ENCODE measurements around the gene IL1RAPL2.
"Not testable (repeated sequence)": the region's sequence is repeated elsewhere in the genome, so short reads cannot be mapped to it uniquely, and the experiment has no call there.

Gene IL1RAPL2

DNA sequence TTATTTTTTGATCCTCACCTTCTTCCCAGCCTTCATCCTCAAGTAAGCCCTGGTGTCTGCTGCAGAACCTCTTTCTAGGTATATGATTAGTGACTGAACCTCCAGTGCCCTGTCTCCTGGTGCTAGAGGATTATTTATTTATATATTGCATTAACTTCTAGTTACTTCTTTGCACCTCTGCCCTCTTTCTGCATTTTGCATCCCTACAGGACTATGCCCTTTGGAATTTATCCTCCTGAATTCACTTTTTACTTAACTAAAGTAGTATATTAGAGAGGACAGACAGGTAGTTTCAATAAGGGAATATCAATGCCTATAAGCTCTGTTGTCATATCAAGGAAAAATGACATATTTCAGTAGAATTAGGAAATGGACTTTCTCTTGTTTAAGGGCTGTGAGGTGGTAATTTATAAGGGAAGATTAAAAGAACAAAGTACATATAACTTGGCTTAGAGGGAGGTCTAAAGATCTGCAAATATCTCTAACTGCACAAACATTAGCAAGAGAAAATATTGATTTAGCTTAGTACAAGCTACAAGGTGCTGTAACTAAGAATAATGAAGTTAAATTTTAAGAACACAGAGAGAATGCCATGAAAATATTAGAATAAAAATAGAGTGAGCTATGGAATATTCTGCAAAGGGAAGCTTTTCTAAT lies 472.8 kb downstream of the IL1RAPL2 start:
- DNase-seq = no peak

DNA sequence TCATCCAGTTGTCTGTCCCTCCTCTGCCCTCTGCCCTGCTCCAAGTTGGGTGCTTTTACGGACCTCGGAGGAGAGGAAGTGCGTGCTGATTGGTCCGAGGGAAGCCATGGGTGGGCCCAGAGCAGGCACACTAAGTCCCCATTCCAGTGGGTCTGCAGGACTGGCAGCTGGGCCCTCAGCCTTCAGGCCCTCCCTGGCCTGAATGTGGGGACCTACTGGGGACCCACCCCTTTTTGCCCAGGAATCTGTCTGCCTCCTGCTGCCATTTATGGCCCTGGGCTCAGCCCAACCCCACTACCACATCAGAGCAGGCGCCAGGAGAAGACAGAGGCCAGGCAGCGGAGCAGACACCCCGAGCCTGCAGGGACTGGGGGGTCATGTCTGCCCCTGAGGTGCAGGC lies 484.9 kb downstream of the IL1RAPL2 start:
- DNase-seq = no peak

DNA sequence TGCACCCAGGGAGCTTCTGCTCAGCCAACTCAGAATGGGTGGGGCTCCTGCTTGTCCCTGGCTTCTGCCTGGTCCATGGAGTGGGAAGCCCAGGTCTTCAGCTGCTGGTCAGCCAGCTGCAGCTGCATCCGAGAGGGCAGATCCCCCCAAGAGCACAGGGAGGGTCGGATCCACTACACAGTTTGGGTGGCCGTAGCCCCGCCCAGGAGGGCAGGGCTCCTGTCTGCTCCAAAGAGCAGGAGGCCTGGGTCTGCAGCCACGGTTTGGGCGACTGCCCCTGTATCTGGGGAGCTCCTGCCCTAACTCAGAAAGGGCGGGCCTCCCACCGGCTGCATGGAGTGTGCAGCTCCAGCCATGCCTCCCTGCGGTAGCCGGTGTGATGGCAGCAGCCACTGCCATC lies 485.4 kb downstream of the IL1RAPL2 start:
- DNase-seq = no peak

DNA sequence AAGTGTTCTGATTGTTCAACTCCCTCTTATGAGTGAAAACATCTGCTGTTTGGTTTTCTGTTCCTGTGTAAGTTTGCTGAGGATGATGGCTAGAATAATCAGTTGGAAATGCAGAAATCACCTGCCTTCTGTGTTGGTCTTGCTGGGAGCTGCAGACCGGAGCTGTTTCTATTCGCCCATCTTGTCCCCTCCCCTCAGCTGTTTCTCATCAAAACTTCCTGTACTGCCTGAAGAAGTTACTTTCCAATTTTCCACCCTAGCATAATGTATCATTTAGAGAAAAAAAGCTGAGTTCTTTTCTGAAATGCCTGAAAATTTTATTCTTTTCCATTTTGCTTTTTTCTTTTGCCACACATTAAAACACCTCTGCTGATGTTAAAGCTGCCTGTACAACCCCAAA lies 486.9 kb downstream of the IL1RAPL2 start:
- no peak for DNase-seq

DNA sequence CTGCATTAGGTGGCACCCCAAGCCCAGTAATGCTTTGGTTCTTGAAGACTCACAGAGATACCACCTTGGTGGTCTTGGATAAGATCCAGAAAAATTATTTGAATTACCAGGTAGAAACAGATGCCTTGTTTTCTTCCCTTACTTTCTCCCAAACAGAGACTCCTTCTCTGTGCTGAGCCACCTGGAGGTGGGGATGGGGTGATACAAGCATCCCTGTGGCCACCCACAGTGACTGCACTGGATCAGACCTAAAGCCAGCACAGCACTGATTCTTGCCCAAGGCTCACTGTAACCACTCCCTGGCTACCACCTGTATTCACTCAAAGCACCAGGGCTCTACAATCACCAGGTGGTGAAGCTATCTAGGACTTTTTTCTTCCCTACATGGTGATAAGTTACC lies 497.7 kb downstream of the IL1RAPL2 start:
- no peak for DNase-seq

DNA sequence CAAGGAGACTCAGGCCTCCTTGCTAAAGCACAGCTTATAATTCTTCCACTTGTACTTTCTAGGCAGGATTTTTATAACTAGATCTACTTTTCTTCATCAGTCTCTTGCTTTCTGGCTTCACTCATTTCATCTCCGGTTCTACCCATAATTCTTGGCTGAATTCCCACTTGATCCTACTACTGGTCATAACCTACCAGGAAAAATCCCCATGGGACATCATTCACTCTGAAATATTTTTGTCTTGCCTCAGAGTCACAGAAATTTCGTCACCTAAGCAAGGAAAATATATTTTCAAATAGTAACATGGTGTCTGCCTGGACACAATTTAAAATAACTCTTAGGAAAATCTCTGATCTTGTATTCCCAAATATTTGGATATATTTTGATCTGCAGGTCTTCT lies 532.2 kb downstream of the IL1RAPL2 start:
- DNase-seq = no peak

DNA sequence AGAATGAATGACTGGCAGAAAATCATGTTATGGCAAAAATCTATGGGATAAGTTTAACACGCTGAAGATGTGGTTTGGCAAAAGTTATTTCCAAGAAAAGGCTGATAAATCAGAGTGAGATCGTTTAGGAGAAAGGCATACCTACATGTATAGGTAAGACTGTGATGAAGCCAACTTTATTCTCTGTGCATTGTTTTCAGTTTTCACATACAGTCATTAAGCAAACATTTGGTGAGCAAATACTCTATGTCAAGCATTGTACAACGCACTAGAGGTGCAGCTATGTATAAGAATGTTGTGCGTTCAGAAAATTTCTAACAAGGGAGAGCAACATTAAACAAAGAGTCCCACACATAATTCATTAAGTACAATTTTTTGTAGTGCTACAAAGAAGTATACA lies 532.8 kb downstream of the IL1RAPL2 start:
- DNase-seq = no peak

DNA sequence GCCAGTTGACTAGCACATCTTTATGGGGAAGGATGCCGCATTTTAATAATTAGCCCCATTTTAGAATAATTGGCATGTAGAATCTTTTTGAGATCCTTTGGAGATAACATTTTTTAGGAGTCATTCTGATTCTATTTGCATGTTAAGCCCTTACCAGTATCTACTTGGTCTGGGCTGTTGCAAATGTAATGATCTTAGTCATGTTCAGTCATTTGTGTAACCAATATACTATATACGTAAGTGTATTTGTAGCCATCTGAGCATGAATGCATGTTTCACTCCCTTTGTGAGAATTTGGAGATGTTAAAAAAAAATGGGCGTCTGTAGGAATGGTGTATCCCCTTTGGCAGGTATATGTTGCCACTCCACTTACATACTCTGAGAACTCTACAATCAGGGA lies 535.4 kb downstream of the IL1RAPL2 start:
- DNase-seq = no peak

DNA sequence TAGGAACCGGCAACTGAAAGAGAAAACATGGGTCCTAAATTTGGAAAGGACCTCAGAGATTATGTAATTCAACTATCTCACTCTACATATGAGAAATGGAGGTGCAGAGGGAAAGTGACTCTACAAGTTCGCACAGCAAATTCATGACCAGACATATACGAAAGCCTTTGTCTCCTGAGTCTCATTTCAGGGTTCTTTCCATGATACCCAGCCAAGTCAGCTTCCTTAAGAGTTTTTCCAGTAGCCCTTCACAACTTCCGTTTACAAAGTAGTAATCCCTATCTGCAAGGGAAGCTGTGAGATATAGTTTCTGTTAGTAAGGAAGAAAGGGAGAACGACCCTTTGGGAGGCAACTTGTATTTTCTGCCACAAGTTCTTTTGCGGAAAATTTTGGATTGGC lies 543.9 kb downstream of the IL1RAPL2 start:
- no peak for DNase-seq

DNA sequence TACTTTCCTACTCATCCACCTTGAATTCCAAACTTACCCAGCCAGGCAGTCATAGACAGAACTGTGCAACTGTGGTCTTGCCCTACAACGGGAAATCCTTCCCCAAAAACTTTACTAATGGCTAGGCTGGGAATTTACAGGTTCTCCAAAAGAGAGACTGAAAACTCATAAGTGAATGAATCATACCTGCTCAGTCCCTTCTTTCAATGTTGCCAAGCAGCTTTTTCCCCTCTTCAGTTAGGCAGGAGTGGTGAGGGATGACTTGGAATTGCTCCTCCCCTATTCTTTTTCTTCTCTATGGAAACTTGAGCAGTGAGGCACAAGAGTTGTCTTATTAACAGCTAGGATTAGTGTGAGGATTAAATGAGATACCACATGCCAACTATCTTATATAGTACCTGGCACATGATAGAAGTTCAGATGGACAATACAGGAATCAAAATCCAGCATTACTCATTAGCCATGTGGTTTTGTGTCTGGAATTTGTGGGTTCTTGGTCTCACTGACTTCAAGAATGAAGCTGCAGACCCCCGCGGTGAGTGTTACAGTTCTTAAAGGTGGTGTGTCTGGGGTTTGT lies 548.6 kb downstream of the IL1RAPL2 start:
- no peak for DNase-seq

DNA sequence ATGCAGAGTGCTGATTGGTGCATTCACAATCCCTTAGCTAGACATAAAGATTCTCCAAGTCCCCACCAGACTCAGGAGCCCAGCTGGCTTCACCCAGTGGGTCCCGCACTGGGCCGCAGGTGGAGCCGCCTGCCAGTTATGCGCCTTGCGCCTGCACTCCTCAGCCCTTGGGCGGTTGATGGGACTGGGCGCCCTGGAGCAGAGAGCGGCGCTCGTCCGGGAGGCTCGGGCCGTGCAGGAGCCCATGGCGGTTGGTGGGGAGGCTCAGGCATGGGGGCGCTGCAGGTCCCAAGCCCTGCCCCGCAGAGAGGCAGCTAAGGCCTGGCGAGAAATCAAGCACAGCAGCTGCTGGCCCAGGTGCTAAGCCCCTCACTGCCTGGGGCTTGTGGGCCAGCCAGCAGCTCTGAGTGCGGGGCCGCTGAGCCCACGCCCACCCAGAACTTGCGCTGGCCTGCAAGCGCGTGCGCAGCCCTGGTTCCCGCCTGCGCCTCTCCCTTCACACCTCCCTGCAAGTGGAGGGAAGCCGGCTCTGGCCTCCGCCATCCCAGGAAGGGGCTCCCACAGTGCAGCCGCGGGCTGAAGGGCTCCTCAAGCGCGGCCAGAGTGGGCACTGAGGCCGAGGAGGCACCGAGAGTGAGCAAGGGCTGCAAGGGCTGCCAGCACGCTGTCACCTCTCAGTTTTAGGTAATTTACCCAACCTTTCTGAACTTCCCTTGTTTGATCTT lies 549.8 kb downstream of the IL1RAPL2 start:
- not testable (repeated sequence) for DNase-seq

DNA sequence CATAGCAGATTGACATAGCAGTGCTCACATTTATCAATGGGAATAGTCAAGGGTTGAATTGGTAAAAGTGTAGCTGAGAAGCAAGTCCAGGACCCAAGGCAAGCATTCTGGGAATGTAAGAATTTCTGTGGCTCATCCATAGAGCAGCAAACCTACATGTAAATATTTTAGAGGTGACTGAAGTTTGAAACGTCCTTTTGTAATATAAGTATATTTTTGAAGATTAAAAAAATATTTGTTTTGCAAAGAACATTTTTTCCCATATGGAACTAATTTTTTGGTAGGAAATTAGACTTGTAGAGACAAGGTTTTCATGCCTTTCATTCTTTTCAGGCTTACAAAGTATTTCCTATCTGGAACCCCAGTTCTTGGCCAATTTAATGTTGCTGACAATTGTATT lies 550.5 kb downstream of the IL1RAPL2 start:
- no peak for DNase-seq

DNA sequence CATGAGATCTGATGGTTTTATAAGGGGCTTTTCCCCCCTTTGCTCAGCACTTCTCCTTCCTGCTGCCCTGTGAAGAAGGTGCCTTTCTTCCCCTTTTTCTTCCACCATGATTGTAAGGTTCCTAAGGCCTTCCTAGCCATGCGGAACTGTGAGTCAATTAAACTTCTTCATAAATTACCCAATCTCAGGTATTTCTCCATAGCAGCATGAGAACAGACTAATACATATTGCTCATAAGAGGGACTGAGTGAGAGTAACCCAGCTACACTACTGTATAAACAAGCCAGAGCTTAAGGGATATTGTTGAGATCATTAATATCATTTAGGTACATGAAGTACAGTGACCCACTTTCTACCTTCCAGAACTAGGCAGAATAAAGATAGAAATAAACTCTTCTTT lies 551.6 kb downstream of the IL1RAPL2 start:
- no peak for DNase-seq

DNA sequence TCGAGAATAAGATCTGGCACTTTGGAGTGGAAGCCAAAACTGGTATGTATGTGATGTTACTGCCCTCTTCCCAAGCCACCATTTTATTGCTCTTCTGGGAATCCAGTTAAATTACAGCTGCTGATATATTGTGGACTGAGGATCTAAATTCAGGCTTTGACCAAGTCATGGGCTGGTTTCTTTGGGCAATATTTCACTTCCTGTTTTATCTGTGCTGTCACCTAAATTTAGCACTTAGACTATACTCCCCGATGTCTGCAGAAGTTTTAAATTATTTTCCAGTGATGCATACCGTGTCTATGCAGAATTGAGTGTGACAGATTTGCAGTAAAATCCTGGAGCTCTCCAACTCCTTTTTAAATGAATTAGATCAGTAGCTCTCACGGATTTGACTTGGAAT lies 554.5 kb downstream of the IL1RAPL2 start:
- no peak for DNase-seq

DNA sequence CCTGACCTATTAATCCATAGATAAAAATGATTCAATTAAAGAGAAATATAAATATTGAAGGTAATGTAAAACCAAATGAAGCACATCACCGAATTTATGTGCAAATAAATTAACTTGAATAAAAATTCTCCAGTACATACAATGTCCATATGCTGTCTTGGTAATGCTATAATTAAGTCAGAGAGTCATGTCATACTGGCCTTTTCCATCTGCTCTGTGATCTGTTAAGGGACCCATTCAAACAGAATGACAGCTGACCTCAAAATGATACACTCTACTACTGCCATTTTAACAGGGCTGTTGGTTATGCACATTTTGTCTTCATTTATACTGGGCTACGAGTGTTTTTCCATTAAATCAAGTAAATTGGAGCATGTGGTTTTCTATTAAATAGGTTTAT lies 555.2 kb downstream of the IL1RAPL2 start:
- no peak for DNase-seq

DNA sequence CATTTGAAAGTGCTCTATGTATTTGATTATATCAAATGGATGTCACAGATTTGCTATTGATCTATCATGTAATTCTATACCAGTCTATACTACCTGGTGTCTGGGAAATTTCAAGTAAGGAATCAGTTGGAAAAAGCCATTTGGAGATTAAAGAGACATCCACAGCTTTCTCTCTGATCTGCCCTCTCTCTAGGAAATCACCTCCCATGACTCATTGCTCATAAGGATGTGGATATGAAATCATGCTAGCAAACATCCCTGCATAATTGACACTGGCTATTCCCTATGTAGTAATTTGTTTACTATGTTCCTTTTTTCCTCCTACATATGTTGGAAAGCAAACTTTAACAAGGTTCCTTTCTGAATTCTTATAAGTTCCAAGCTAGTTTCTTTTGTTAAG lies 560.2 kb downstream of the IL1RAPL2 start:
- DNase-seq = no peak

DNA sequence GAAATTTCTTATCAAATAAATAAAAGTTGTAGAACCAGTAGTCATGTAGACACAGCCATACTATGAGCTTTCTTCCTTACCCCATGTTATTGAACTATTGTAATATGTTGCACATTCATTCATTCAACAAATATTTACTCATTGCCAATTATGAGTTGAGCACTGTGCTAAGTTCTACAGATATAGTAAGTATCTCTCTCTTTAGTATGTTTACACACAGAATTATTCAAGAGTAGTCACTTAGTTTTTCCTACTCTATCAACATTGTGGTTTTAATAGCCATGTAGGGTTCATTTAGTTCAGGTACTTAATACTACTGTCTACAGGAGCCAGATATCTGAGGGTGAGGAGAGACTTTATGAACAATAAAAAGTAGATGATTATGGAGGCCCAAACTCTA lies 568.3 kb downstream of the IL1RAPL2 start:
- no peak for DNase-seq

DNA sequence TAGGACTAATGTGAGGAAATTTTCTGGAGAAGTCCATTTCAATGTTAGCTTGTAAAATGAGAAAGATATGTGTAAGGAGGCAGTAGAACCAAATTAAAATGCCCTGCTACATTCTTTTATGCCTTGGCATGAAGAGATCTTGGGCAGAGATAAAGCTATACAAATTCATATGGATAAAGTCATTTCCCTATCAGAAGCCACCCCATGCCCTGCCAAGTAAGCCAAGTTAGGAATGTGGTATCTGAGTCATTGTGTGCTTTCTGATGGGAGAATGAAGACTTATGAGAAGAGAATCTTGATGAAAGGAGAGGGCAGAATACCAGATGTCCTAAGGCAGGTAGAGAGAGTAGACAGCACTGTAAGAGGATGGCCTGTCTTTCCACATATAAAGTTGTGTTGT lies 570.8 kb downstream of the IL1RAPL2 start:
- no peak for DNase-seq

DNA sequence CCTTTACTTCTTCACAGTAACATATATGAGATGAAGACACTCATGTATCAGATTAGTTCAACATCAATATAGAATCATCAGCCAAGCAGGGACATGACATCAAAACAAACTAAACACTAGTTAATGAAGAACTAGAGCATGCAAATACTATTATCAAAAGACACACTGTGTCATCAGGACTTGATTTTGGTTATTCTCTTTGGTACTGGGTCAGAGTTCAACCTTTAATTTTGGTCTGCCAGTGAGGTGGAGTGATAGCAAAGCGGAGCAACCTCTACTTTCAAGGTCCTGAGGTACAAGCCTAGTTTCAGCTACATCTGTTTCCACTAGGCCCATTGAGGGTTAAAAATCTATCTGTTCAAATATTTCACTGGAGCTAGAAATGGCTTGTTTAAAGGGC lies 584.0 kb downstream of the IL1RAPL2 start:
- DNase-seq = no peak

DNA sequence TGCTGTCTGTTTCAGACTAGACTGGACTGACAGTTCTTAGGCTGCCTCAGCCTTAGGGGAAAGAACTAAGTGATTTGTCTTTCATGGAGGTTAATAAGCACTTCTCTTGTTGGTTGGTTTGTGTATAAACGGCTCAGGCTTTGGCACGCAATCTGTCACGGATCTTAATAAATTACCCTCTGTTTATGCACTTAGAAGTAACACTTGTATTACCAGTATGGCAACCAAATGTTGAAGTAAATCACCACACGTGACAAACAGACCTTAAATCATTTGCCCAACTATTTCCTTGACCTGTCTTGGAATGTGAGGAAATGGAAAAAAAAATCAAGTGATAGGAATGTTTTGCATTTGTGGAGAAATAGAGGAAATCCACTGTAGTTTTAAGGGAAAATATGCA lies 584.6 kb downstream of the IL1RAPL2 start:
- DNase-seq = no peak

DNA sequence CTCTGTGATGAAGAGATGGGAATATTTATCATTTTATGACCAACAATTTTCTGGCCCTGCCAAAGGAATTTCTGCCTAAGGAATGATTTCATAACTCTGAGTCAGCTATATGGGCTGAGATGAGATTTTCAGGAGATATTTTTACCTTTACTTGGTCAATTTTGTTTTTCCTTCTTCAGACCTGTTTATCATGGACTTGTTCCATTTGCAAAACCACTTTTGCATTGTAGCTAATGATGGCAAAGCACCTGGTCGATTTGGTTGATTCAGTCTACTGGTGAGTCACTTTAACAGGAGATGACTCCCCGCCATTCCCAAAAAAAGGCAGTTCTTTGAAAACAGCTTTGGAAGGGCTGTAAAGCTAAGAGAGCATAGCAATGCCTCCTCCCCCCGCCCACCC lies 601.2 kb downstream of the IL1RAPL2 start:
- DNase-seq = no peak

DNA sequence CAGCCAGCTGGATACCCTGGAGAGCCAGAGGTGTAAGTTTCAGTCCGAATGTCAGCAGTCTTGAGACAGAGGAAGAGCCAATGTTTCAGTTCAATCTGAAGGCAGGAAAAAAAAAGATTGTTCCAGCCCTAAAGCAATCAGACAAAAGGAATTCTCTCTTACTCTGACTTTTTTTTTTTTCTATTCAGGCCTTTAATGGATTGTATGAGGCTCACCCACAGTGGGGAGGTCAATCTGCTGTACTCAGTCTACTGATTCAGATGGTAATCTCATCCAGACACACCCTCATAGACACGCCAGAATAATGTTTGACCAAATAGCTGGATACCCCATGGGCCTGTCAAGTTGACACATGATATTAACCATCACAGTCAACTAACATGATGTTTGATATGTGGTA lies 602.6 kb downstream of the IL1RAPL2 start:
- no peak for DNase-seq

DNA sequence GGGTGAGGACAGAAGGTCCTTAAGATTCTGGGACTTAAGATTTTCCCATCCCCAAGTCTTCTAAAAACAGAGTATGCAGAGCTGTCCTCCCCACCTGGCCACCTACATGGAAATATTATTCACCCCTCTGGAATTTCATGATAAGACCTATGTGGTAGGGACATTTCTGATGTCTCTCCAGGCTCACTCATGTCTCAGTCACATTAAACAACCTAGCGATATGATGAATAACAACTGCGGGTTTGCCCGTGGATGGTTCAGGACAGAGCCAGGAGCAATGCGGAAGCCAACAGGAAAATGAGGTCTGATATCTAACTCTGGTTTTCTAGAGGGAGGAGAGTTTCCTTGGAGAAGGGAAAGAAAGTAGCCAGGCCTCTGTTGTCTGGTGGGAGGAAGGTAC lies 607.1 kb downstream of the IL1RAPL2 start:
- no peak for DNase-seq

DNA sequence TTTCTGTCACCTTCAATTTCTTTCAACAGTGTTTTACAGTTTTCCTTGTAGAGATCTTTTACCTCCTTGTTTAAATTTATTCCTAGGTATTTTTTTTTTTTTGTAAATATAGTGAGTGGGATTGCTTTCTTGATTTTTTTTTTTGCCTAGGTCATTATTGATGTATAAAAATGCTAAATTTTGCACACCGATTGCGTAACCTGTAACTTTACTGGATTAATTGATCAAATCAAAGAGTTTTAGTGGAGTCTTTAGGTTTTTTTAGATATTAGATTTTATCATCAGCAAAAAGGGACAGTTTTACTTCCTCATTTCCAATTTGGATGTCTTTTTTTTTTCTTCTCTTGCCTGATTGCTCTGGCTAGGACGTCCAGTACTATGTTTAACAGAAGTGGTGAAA lies 613.6 kb downstream of the IL1RAPL2 start:
- DNase-seq = no peak

DNA sequence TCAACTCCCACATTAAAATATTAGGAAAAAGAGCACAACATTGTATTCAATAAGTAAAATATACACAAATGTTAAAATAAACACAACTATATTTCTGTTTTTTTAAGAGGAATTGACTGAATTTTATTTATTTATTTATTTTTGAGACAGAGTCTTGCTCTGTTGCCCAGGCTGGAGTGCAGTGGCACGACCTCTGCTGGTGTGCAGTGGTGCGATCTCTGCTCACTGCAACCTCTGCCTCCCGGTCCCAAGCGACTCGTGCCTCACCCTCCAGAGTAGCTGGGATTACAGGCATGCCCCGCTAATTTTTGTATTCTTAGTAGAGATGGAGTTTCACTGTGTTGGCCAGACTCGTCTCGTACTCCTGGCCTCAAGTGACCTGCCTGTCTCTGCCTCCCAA lies 623.1 kb downstream of the IL1RAPL2 start:
- no peak for DNase-seq
